ENCODE results near the gene LGALS9. TPM values are rescaled to one million over a fixed set of nuclear protein-coding genes. Genes with fewer than 3 reads are reported as not detected.
"Not testable (repeated sequence)": the region's sequence is repeated elsewhere in the genome, so short reads cannot be mapped to it uniquely, and the experiment has no call there.

The LGALS9 gene
- total RNA-seq, 1 experiment from 2014 or later: 0.31 TPM

DNA sequence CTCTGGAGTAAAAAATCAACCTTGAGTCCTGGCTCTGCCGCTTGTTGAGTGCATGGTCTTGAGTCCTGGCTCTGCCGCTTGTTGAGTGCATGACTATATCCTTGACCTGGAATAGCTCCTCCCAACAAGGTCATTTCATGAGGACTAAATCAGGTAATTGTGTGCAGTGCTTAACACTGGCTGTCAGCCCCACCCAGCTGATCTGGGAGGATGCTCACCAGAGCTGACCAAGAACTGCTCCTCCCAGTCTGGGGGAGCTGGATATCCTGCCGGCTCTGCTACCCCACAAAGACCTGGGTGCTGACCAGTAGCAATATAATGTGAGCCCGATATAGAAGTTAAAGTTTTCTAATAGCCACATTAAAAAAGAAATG lies 20.7 kb upstream of the LGALS9 start:
- no peak for DNase-seq
- Histone ChIP-seq H3K36me3 (replicated peaks; ENCODE audit: control insufficient read depth, insufficient read depth, low read length) (peaks cover 16% of the 10 kb centered on the region), H3K4me3 (ENCODE audit: insufficient read depth, low read depth, low read length) (no peak overlapping the region), H3K27me3 (ENCODE audit: control insufficient read depth, insufficient read depth, low read length) (no peaks in the 10 kb centered on the region)

DNA sequence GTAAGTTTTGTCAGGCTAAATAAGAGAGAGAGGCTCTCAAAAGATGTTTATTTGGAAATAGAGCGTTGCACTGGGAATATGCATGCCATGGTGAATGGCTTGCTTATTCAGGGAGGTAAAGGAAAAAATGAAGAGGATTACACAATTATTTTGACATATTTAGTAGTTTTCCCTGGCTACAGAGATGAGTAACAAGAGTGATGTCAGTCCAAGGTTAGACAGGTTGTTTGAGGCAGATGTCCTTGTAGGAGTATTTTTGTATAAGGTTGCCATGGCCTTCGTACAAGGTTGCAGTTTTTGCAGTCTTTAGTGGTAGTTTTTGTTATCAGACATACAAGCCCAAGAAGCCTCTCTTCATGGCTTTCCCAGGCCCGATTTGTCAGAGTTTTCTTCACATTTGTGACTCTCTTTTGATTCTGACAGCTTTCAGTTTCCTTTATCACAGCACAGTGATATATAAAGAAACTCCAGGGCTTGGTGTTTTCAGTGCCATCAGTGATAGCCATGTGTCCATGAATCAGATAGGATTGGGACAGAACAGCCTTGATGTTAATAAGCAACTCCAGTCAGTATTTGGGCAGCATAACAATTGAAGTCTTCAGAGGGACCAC lies 18.7 kb upstream of the LGALS9 start:
- no peaks in the 10 kb centered on the region for H3K27me3 ChIP-seq (ENCODE audit: control insufficient read depth, insufficient read depth, low read length)
- no peak for DNase-seq
- no peak overlapping the region for H3K4me3 ChIP-seq (ENCODE audit: insufficient read depth, low read depth, low read length)
- H3K36me3 ChIP-seq (replicated peaks; ENCODE audit: control insufficient read depth, insufficient read depth, low read length): peaks cover 13% of the 10 kb centered on the region

DNA sequence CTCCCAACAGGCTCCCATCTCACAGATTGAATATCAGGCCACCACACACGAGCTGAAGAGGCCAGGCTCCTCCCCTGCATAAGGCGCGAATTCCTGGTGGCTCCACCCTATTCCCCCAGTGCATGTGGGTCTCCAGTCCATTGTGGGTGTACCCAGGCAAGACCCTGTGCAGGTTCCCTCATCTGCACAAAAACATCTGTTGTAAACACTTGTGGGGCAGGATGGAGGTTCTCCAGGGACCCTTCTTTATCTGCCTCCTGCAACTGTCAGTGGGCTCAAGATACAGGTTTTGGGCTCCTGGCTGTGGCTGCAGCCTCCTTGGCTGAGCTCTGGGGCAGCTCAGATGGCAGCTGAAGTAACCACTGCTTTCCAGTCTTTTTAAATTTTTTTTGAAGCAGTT lies 17.6 kb upstream of the LGALS9 start:
- H3K4me3 ChIP-seq (ENCODE audit: insufficient read depth, low read depth, low read length): no peak overlapping the region
- DNase-seq: no peak
- H3K27me3 ChIP-seq (ENCODE audit: control insufficient read depth, insufficient read depth, low read length): no peaks in the 10 kb centered on the region
- peaks cover 21% of the 10 kb centered on the region for H3K36me3 ChIP-seq (replicated peaks; ENCODE audit: control insufficient read depth, insufficient read depth, low read length)

DNA sequence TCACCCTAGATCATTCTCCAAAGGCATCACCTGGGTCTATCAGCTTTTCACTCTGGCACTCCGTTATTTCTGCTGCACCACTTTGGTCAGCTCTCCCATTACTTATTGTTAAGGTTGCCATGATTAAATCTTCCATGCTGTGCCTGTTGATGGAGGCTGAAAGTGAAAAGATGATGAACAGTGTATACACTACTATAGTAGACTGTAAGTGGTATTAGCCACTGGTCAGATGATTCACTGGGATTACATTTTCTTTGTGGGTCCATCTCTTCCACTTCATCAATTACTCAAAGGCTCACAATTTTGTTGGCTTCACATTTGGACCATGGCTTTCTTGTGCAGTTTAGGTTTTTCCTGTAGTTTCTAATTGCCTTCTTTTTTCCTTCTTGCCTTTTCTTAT lies 15.9 kb upstream of the LGALS9 start:
- Histone ChIP-seq H3K4me3 (ENCODE audit: insufficient read depth, low read depth, low read length) (no peak overlapping the region), H3K36me3 (replicated peaks; ENCODE audit: control insufficient read depth, insufficient read depth, low read length) (peaks cover 20% of the 10 kb centered on the region), H3K27me3 (ENCODE audit: control insufficient read depth, insufficient read depth, low read length) (no peaks in the 10 kb centered on the region)
- no peak for DNase-seq

DNA sequence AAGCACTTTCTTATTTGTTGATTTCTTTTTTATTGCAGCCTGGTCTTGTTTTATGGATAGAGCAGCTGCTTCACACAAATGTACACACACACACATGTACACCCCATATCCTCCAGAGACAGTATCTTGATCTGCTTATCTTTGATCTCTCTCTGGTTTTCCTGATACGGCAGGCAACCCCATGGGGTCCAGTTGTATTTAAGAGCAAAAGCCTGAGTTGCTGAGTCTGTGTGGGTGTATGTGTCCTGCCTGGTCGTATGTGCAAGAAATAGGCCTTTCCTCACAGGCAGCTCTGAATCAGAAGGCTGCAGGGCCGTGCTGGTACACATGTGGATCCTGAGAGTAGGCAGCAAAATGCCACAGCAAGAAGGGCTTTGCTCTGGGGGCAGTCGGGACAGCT lies 14.6 kb upstream of the LGALS9 start:
- H3K36me3 ChIP-seq (replicated peaks; ENCODE audit: control insufficient read depth, insufficient read depth, low read length): peaks cover 18% of the 10 kb centered on the region
- H3K4me3 ChIP-seq (ENCODE audit: insufficient read depth, low read depth, low read length): no peak overlapping the region
- H3K27me3 ChIP-seq (ENCODE audit: control insufficient read depth, insufficient read depth, low read length): no peaks in the 10 kb centered on the region
- DNase-seq: no peak

DNA sequence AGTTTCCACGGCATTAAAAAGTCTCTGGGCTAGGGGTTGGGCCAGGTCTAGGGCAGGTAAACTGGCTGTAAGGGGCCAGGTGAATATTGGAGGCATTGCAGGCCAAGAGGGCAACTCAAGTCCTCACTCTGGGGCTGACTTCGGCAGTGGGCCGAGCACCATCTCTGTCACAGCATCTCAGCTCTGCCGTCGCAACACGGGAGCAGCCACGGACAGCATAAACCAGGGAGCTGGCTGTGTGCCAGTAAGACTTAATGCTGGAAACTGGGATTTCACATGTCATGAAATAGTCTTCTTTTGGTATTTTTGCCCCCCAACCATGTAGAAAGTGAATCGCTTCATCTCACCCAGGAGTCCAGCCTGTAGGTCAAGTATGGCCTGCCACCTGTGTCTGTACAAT lies 12.6 kb upstream of the LGALS9 start:
- DNase-seq: no peak
- peaks cover 19% of the 10 kb centered on the region for H3K36me3 ChIP-seq (replicated peaks; ENCODE audit: control insufficient read depth, insufficient read depth, low read length)
- no peaks in the 10 kb centered on the region for H3K27me3 ChIP-seq (ENCODE audit: control insufficient read depth, insufficient read depth, low read length)
- no peak overlapping the region for H3K4me3 ChIP-seq (ENCODE audit: insufficient read depth, low read depth, low read length)

DNA sequence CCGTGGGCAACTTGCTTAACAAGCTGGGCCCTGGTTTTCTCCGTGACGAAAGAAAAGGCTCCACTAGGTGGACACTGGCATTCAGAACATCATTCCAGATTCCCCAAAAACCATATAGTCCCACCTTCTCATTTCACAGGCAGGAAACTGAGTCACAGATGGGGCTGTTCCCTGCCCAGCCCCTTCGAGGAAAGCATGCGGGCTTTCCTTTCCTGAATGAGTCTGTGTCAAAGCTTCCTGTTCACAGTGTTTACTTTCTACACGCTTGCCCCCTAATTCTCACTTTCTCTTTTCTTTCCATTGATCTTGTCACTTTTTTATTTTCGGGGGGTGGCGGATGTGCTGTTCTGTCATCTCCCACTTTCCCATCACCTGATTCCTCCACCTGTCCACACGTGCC lies 10.3 kb upstream of the LGALS9 start:
- H3K27me3 ChIP-seq (ENCODE audit: control insufficient read depth, insufficient read depth, low read length): no peaks in the 10 kb centered on the region
- H3K36me3 ChIP-seq (replicated peaks; ENCODE audit: control insufficient read depth, insufficient read depth, low read length): peaks cover 24% of the 10 kb centered on the region
- H3K4me3 ChIP-seq (ENCODE audit: insufficient read depth, low read depth, low read length): no peak overlapping the region
- no peak for DNase-seq

DNA sequence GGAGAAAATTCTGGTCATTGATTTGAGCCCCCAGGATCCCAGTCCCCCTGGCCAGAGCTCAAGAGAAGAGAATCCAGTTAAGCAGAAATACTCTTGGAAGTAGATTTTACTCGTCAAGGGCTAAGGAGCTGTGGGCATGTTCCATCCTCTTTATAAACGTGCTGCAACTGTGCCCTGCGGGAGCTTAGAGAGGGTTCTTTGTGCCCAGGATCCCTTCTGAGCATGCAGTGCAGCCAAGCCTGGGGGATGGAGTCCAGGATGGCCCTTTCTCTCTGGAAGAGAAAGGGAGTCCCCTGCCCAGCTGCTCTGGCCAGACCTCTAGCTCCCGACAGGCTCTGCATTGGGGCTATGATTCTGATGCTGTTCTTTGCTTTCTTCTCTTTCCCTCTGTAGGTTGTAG lies 9.5 kb upstream of the LGALS9 start:
- no peaks in the 10 kb centered on the region for H3K27me3 ChIP-seq (ENCODE audit: control insufficient read depth, insufficient read depth, low read length)
- peaks cover 24% of the 10 kb centered on the region for H3K36me3 ChIP-seq (replicated peaks; ENCODE audit: control insufficient read depth, insufficient read depth, low read length)
- H3K4me3 ChIP-seq (ENCODE audit: insufficient read depth, low read depth, low read length): no peak overlapping the region
- DNase-seq: no peak

DNA sequence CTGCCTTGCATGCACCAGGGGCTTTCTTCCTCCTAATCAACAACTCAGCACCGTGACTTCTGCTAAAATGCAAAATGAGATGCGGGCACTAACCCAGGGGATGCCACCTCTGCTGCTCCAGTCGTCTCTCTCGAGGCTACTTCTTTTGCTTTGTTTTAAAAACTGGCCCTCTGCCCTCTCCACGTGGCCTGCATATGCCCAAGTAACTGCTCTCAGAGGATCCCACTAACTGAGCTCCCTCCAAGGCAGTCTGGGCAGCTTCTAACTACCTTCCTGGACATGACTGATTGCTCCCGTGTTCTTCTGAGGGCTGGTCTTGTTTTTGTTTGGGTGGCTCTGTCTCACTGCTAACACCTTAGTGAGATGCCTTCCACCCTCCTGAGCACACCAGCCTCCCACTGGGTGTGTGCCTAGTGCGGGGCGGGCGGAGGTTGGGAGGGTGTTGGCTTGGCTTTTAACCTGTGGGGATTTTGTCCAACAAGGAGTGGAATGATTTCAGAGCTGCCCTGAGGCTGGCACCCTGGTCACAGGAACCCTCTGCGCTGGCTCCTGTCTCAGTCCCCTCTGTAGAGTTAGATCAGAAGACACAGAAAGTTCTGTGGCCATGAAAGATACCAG lies 8.9 kb upstream of the LGALS9 start:
- H3K27me3 ChIP-seq (ENCODE audit: control insufficient read depth, insufficient read depth, low read length): no peaks in the 10 kb centered on the region
- H3K36me3 ChIP-seq (replicated peaks; ENCODE audit: control insufficient read depth, insufficient read depth, low read length): peaks cover 24% of the 10 kb centered on the region
- DNase-seq: no peak
- H3K4me3 ChIP-seq (ENCODE audit: insufficient read depth, low read depth, low read length): no peak overlapping the region

DNA sequence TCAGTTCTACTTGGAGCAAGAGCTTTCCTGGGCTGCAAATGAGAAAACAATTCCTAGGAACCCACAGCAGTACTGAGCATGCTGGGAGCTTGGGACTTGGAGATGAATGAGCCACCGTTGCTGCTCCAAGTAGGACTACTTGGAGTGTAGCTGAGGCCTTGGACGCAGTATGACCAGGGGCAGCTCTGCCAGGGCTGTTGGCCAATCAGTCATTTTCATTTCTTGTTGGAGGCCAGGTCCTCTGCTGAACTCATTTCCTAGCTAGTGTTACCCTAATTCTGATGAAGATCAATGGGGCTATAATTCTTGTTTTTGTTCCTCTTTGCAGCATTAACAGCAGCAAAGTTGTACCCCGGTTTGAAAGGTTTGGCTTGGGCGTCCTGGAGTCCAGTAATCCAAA lies 8.0 kb upstream of the LGALS9 start:
- Histone ChIP-seq H3K4me3 (ENCODE audit: insufficient read depth, low read depth, low read length) (no peak overlapping the region), H3K27me3 (ENCODE audit: control insufficient read depth, insufficient read depth, low read length) (no peaks in the 10 kb centered on the region), H3K36me3 (replicated peaks; ENCODE audit: control insufficient read depth, insufficient read depth, low read length) (peaks cover 18% of the 10 kb centered on the region)
- no peak for DNase-seq

DNA sequence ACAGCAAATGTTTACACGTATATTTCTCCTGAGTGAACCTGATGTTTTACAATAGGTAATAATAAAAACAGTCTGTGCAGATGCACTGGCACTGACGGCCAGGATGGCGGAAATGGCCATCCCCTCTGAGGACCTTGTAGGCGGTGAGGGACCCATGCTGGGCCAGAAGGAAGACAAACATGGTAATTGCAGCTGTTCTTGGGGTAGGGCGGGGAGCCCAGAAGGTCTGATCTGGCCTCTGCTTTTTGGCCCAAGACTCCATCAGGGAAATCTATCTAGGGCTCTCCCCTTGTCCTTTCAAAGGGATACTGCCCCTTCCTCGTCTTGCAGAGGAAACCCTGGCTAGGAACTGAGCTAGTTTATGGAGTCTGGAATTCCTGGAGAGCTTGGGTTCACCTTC lies 7.4 kb upstream of the LGALS9 start:
- H3K36me3 ChIP-seq (replicated peaks; ENCODE audit: control insufficient read depth, insufficient read depth, low read length): peaks cover 12% of the 10 kb centered on the region
- no peak for DNase-seq
- no peaks in the 10 kb centered on the region for H3K27me3 ChIP-seq (ENCODE audit: control insufficient read depth, insufficient read depth, low read length)
- no peak overlapping the region for H3K4me3 ChIP-seq (ENCODE audit: insufficient read depth, low read depth, low read length)

DNA sequence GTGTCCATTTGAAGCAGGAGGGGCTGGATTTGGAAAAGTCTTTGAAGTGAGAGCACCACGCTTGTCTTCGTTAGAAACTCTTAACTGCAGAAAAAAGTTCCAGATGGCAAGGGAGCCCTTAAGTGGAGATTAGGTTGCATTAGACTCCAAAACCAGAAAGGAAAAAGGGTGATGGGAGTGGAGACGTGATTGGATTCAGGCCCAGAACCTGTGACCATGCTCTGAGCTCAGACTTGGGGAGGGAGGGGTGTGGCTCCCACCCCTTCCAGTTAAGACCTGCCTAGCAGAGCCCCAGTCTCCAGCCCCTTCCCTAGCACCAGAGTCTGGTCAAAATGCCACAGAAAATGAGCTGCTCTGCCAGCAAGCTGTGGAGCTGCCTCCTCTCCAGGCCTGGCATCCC lies 6.4 kb upstream of the LGALS9 start:
- H3K36me3 ChIP-seq (replicated peaks; ENCODE audit: control insufficient read depth, insufficient read depth, low read length): peaks cover 12% of the 10 kb centered on the region
- no peak for DNase-seq
- H3K4me3 ChIP-seq (ENCODE audit: insufficient read depth, low read depth, low read length): no peak overlapping the region
- no peaks in the 10 kb centered on the region for H3K27me3 ChIP-seq (ENCODE audit: control insufficient read depth, insufficient read depth, low read length)

DNA sequence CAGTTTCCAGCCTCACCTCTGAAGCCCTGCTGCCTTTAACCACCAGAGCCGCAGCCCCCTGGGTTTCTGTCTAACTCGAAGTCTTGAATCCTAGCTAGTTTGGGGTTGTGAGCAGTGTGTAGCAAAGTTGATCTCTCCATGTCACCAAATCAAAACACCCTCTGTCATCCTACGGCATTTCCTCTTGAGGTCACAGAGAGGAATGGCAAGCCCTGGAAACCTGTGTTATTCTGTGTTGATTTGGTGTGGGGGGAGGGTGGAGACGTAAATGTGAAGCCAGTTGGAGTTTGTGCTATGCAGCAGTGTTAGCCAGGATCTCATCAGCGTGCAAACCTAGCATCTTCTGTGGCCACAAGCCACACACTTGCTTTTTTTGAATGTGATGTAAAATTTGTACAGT lies 5.1 kb upstream of the LGALS9 start:
- no peak overlapping the region for H3K4me3 ChIP-seq (ENCODE audit: insufficient read depth, low read depth, low read length)
- no peaks in the 10 kb centered on the region for H3K27me3 ChIP-seq (ENCODE audit: control insufficient read depth, insufficient read depth, low read length)
- peaks cover 12% of the 10 kb centered on the region for H3K36me3 ChIP-seq (replicated peaks; ENCODE audit: control insufficient read depth, insufficient read depth, low read length)
- DNase-seq: no peak

DNA sequence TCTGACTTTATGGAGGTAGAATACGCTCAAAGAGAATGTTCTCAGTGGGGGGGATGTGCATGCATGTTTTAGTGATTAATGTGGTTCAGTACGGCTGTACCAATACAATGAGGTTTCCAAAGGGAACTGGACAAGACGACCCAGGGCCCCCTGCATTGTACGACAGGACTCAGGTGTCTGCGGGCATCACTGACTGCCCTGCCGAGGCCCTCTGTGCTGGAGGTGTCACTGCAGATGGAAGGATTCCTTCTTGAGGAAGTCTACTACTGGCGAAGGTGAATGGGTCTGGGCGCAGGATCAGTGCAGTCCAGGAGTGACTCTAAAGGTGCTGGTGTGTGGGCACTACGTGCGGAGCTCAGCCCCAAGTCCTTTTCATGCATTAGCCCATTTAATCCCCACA lies 3.5 kb upstream of the LGALS9 start:
- H3K36me3 ChIP-seq (replicated peaks; ENCODE audit: control insufficient read depth, insufficient read depth, low read length): peaks cover 11% of the 10 kb centered on the region
- no peaks in the 10 kb centered on the region for H3K27me3 ChIP-seq (ENCODE audit: control insufficient read depth, insufficient read depth, low read length)
- H3K4me3 ChIP-seq (ENCODE audit: insufficient read depth, low read depth, low read length): no peak overlapping the region
- no peak for DNase-seq

DNA sequence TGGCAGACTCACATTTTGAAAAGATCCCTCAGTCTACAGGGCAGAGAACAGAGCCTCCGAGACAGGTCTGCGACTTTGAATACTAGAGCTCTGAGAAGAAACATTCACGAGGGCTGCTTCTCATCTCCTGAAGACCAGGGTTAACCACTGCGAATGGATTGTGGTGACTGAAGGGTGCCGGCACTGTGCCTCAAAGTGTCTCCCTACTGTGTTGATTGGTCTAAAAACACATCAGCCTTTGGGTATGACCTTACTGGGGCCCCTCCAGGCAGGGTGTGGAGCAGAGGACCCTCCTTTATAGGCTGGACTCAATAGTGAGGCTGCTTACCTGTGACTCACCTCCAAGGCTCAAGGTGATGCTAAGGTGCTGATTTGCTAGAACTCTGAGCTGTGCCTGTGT lies 2.6 kb upstream of the LGALS9 start:
- peaks cover 7% of the 10 kb centered on the region for H3K36me3 ChIP-seq (replicated peaks; ENCODE audit: control insufficient read depth, insufficient read depth, low read length)
- H3K4me3 ChIP-seq (ENCODE audit: insufficient read depth, low read depth, low read length): no peak overlapping the region

DNA sequence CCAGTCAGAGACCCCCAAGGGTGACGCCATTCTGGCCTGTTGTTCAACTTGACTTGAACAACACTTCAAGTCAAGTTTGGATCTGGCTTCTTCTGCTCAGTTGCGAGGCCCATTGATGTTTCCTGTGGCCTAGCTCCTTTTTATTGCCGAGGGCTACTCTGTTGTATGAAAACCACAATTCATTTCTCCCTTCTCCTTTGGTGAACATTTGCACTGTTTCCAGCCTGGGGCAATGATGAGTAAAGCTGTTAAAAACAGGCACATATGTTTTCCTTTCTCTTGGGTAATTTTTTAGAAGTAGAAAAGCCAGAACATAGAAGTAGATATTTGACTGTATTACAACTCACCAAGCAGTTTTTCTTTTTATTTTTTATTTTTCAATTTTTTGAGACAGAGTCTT lies 1.7 kb upstream of the LGALS9 start:
- not testable (repeated sequence) for H3K36me3 ChIP-seq (replicated peaks; ENCODE audit: control insufficient read depth, insufficient read depth, low read length); H3K27me3 ChIP-seq (ENCODE audit: control insufficient read depth, insufficient read depth, low read length); H3K4me3 ChIP-seq (ENCODE audit: insufficient read depth, low read depth, low read length); DNase-seq

More for the DNA sequence above, 2.6 kb upstream of the LGALS9 start:
- no peaks in the 10 kb centered on the region for H3K27me3 ChIP-seq (ENCODE audit: control insufficient read depth, insufficient read depth, low read length)
- no peak for DNase-seq
